ENCODE measurements around the gene APC2.
"Not testable (repeated sequence)": the region's sequence is repeated elsewhere in the genome, so short reads cannot be mapped to it uniquely, and the experiment has no call there.

The APC2 gene

DNA sequence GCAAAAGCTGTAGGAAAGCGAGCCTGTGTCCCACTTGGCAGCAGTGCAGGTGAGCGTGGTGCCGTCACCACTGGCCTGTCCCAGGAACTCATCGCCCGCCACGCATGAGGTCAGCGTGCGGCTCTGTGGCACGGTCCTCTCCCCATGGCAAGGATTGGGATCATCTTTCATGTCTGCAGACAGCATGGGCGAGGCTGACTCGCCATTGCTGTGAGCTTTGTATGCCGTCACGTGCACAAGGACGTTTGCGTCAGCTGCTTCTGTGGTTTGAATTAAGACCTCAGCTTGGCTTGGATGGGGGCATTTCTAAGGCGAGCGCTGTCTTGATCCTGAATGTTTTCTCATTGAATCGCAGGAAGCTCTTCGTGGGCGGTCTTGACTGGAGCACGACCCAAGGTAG lies 32.8 kb upstream of the APC2 start:
- DNase-seq = no peak

DNA sequence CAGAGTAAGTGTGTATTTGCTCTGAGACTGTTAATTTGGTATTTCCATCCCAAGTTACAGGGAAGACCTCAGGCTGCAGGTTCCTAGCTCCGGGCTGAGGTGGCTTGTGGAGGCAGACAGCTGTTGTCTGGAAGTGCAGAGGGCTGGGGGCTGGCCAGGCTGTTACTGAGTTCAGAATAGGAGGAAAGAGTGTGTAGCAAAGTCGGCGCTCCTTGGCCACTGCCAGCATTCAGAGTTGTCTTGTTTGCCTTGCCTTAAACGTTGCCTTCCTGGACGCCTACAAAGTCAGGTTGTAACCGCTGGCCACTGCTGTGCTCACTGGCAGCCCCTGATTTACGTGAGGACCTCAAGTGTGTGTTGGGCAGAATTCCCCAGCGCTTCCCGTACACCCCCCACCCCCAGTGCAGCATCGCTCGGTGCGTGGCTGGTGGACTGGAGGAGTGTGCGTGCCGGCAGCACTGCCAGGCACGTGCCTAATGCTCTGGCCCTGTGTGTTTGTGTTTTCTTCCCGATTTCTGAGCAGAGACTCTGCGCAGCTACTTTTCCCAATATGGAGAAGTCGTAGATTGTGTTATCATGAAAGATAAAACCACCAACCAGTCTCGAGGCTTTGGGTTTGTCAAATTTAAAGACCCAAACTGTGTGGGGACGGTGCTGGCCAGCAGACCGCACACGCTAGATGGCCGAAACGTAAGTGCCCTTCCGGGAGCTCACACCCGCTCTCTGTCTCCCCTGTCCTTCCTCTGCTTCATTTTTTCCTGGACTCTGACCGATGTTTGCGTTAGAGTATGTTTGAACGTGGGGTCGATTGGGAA lies 32.0 kb upstream of the APC2 start:
- no peak for DNase-seq

DNA sequence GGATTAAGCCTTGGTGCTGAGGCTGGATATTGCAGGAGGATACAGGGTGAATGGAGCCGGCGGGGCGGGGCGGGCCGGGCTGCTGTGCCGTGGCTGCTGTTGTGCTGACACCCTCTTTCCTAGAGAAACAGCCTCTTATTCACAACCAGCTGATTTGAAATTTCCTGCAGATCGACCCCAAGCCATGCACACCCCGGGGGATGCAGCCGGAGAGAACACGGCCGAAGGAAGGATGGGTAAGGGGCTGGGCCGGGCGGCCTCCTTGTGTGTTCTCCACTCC lies 31.5 kb upstream of the APC2 start:
- DNase-seq = no peak

DNA sequence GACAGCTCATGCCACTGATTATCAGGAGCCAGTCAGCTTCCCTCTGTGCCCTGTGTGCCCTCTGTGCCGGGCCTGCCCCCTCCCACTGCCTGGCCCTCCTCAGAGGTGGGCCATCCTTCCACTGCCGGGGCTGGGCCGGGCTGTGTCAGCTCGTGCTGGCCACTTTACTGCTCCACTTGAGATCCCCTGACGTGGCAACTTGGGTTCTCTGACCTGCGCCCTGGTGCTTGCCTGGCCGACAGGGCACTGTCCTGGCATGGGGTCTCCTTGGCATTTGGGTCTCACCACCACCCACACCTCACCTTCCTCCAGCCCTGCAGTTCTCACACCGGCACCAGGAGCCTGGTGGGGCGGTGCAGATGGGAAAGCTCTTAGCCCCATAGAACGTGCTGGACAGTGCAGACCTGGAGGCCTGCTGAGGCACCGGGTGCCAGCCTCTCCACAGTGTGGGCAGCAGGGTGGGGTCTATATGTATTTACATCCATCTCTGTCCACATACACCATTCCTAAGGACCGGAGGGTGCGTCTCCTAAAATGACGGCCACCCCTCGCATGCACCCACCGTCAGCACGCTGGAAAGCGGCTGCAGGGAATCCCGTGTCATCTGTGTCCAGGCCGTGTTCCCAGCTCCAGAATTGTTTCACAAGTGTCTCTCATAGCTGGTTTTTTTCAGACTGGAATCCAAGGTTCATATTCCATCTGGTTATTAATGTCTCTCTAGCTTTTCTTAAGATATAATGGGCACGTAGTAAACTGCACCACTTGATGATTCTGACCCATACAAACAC lies 30.8 kb upstream of the APC2 start:
- no peak for DNase-seq

DNA sequence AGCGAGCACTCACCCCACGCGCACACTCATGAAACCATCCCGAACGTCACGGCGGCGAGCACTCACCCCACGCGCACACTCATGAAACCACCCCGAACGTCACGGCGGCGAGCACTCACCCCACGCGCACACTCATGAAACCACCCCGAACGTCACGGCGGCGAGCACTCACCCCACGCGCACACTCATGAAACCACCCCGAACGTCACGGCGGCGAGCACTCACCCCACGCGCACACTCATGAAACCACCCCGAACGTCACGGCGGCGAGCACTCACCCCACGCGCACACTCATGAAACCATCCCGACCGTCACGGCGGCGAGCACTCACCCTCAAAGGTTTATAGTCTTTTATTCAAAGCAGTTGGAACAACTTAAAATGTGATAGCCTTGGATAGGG lies 29.8 kb upstream of the APC2 start:
- not testable (repeated sequence) for DNase-seq

DNA sequence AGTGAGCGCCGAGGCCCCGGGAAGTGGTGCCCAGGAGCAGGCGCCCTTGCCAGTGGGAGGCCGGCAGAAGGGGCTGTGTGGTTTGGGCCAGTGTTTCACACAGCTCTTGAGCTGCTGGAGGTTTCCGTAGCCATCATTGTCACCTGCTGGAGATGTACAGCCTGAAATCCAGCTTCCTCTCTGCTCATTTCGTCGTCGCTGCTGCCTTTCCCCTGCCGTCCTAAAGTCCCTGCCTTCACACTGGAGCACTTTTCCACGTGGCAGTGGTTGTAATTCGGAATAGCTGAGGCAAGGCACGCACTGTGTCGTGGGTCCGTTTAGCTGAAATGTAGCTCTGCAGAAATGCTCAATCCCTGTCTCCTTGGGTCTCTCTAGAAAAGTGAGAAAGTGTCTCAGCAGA lies 29.3 kb upstream of the APC2 start:
- no peak for DNase-seq

DNA sequence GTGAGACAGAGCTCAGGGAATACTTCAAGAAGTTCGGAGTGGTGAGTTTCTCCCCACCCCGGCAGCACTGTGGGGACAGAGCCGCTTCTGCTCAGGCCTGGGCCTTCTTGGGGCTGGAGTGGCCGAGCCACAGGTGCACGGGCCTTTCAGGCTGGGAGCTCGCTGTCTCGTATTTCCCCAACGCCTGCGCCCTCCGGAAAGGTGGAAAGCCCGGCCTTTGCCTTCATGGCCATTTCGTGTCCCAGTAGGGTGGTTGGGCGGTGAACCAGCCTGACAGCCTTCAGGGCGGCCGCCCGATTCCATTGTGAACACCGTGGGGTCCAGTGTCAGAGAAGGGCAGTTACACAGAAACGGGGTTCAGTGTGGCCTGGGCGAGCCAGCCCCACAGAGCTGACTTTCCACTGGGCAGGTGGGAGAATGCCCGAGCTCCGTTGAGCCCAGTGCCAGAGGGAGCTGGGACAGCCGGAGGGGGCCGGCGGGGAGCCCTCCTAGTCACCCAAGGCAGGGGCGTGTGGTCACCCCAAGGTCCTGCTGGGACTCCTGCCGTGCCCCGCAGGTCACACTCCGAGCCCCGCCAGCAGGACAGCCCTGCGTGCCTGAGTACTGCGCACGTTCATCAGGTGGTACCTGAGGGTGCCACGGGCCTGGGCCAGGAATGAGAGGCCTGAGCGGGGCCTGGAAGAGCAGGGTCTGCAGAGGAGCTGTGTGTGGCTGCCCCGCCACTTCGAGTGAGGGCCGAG lies 28.5 kb upstream of the APC2 start:
- no peak for DNase-seq

DNA sequence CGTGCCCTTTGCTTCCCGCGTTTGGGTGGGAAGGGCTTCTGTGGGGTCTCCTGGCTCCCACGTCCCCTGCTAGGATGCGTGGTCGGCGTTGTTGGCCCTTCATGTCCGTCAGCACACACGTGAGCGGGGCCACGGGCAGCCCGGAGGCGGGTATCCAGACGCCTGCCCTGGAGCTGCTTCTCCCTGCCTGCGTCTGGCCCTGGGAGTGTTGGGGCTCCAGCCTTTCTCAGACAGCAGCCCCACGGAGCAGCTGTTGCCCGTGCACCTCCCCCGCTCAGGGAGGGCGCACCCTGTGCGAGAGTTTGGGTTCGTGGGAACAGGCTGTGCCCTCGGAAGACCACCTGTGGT lies 28.0 kb upstream of the APC2 start:
- no peak for DNase-seq

DNA sequence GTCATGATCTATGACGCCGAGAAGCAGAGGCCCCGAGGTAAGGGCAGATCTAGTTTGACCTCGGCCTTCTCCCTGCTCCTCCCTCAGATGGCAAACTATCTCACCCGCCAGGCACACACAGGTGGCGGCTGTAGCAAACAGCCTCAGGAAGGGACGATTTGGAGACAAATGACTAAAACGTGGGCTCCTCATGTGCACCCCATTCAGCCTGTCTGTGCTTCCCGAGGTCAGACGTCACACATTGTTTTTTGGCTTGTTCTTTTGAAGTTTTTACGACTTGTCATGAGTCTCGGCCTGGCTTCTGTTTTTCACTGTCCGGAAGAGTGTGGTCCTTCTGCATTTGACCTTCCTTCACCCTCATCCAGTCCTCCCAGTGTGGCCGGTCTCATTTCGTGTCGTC lies 27.6 kb upstream of the APC2 start:
- DNase-seq = no peak

DNA sequence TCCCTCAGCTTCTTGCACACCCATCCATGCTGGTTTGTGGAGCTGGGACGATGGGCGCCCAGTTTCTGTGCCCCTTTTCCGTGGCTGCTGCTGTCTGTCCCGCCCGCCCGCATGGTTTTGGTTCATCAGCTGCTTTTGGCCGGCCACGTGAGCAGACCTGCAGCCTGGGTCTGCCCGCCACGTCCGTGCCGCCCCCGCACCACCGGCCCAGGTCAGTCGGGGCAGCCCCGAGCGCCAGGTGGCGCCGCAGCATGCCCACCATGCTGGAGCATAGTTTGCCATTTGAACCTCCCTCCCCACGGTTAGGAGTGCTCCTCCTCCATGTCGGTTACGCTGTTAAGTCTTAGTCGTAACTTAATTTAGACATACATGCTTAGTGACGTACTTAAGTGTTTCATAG lies 27.0 kb upstream of the APC2 start:
- DNase-seq = no peak

DNA sequence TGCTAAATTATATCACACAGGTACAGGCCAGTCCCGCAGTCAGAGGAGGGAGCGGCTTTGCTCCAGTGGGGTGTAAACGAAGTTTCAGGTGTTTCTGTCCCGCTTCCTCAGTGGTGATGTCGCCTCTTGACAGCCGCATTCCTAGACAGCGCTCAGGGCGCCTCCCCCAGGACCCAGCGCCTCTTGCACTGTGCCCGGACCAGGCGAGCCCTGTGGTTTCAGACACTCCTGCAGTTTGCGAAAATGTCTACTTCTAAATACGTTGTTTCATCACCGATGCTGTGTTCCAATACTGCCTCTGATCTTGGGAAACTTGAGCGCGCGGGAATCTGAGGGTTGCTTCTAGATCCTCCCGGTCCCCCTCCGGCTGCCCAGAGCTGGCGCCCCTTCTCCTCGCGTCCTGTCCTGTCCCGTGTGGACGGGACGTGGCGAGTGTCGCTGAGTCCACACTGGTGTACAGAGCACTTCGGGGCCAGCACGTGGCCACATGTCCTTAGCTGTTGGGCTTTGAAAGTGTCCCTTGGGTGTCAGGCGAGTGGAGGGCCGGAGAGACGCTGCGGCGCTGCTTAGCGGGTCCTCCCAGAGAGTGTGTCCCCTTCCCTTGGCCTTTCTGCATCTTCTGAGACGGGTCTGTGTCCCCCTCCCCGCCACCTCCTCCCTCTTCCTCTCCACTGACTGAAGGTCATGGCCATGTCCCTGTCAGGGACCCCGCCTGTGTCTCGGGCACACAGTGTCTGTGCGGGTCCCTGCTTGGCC lies 26.3 kb upstream of the APC2 start:
- DNase-seq = no peak

DNA sequence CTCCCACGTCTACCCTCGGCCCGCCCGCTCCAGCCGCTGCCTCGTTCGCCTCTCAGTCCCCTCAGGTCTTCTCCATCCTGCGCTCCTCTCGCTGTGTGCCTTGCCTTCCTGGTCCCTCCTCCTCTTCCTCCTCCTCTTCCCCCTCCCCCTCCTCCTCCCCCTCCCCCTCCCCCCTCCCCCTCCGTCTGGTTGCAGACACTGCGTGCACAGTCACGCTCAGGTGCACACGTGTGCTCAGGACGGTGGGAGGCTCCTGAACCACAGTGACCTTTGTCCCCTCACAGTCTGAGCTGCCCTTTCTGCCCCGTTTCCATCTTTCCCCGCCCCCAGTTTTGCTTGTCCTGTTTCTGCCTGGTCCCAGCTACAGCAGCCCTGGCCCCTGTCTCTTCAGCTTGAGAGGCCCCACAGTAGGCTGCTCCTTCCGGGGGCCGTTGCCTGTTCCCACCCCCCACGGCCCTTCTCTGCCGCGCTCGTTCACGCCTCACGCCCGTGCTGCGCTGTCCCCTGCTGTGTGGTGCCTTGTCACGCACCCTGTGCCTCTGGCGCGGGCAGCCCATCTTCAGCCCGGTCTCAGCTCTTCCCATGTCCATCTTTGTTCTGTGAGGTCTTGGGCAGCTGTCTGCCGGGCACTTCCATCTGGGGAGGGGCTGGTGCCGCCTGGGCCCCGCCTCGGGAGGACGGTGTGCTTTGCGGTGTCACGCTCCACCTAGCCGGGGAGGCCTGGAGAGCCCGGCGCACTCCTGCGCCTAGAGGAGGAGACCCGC lies 25.5 kb upstream of the APC2 start:
- no peak for DNase-seq

DNA sequence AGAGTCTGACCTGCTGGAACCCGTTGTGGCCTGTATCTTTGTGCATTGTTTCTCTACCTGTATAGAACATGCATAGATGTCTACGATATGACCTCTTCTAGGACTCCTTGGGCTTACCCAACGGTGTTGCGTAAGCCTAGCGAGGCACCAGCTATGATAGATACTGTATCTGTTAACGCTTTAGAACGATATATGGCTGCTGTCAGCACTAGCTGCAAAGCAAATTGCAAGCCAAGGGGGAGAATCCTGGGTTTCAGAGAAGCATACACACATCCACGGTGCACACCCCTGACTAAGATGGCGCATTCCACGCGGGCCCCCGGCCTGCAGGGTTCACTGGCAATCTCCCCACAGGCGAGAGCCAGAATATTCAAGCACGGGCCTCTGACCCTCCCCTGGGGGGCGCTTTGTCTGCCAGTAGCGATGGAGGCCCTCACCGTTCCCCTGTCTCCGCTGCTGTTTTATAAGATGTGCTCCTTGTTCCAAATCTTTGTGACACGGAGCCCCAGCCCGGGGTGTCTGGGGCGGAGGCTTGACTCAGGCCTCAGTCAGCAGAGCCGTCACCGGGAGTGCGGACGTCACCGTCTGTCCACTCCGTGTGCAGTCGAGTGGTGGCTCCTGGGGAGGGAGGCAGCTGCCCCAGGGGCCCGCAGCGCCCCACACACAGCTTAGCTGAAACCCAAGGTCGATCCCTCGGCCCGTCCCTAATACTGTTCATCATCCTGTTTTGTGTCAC lies 24.7 kb upstream of the APC2 start:
- DNase-seq = no peak

DNA sequence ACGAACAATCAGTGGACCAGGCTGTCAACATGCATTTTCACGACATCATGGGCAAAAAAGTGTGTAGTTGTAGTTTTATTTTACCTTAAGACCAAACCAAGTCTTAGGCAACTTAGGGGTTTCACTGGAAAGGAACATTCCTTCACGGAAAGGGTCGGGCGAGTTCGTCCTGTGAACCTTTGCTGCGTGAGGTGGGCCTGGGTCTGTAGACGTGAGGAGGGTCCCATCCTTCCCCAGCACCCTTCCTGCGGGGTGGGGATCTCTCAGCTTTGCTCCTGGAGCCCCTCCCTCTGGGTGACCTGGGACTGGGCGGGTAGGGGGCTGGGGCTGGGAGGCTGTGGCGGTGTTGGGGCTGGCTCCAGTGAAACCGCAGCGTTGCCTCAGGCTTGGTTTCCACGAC lies 24.0 kb upstream of the APC2 start:
- no peak for DNase-seq

DNA sequence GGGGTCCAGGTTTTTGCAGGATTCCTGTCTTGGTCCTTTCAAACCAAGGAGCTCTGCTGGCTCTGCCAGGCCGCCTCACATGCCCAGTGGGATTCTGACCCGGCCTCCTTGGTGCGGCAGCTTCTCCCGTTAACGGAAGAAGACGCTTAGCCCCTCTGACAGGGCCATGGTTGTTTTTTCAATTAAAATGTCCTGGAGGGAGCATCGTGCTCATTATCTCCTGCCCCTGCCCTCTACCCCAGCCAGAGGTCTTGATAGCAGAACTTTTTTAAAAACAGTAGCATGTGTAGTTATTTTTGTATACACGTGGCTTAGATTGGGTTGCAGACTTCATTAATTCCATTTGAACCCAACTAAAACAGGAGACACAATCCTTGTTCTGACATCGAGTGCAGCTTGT lies 23.2 kb upstream of the APC2 start:
- DNase-seq = no peak

DNA sequence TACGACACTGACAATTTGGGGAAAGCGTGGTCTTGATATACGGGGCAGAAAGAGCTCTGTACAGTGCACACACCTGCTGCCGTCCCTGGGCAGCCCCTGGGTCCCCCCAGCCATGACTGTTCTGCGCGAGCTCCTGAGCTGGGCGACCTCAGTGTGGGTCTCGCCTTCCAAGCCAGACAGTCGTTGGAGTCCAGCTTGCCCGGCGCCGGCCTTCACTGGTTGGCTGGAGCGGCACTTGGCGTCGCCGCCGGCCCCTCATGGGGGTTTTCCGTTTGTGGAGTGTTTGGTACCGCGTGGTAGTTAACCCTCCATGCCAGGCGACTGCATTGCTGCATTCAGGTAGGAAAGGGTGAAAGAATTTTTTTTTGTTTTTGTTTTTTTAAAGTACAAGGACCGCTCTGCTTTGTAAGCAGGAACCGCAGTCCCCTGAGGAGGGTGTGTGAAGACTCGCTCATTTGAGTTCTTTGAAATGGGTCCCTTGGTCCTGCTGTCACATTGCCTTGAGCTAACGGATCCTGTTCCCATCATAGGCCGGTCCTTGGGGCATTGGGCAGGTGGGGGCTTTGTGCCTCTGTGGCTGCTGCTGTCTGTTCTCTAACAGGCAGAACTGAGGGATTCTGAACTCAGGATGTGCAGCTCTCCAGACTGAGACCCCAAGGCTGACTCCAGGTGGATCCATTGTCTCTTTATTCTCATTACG lies 22.6 kb upstream of the APC2 start:
- no peak for DNase-seq

DNA sequence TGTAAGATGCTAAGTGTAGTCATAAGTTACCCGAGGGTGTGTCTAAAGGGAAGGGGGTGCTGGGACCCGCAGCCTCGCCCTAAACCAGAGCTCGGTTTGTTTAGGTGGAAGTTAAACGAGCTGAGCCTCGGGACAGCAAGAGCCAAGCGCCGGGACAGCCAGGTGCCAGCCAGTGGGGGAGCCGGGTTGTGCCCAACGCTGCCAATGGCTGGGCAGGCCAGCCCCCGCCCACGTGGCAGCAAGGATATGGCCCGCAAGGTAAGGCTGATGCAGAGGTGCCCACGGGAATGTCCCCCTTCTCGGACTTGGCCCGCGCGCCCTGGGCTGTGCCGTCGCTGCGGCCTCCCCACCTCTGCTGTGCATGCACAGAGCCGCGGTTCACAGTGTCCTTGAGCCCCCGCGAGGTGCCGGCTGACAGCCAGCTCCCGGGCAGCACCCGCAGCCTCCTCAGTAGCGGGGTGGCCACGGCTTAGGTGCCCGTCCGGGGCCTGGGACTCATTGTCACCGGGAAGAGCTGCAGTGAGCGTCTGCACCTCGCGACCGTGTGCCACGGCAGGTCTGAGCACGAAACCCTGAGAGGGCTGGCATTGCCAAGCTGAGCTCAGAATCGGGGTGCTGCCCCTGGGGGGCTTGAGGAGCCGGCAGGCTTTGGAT lies 21.1 kb upstream of the APC2 start:
- no peak for DNase-seq

DNA sequence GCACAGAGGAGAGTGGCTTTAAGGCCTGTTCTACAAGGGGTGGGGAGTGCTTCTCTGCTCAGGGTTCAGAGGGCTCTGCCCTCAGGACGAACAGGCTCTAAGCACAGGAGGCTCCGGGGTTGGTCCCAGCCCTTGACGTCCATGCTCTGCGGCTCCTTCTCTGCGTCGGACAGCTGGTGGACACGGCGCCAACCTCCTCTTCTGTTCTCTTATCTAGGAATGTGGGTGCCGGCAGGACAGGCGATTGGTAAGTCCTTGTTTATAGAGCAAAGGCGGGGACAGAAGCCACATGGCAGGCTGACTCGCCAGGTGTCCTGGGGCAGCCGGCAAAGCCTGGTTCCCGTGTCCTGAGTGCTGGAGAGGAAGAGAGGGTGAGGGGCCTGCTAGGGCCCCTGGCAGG lies 20.2 kb upstream of the APC2 start:
- DNase-seq = no peak

DNA sequence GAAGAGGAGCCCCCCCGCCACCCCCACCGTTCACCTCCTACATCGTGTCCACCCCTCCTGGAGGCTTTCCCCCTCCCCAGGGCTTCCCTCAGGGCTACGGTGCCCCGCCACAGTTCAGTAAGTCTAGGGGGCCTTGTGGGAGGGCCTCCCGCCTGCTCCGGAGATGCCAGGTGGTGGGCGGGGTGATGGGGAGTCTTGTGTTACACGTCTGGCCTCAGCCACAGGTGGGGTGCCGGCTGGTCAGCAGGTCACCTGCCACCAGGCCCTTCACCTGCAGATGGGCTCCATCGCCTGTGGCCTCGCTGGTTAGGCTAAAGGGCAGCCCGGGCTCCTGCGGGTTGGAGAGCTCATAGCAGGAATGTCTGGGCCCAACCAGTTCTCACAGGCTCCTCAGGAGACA lies 19.7 kb upstream of the APC2 start:
- no peak for DNase-seq

DNA sequence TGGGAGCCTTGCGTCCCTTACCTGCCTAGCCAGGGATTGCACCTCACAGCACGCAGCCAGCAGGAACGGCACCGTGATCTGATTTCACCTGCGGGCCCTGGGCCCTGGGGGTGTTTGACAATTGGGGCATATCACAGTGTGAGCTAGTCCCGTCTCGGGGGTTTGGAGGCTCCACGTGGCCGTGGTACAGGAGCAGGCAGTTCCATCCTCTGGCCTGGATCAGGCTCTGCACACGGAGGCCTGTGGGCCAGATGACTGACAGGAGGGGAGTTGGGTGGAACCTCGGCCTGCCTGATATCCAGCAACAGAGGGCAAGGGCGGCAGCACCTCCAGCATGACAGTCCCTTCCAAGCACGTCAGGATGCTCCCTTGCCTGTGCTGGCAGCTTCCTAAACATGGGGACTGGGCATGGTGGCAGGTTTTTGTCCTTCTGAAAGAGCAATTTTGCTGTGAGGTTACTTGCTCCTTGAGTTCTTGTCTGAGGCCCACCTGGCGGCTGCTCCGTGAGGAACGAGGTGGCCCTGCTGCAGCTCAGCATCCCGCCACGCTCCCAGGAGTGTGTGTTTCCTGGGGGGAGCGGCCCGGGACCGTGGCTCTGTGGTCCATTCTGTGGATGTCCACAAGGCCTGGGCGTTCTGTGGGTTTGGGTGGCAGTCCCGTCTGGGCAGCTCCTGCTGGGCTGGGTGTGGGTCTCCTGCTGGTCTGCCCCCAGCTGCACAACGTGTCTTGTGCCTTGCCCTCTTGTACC lies 18.0 kb upstream of the APC2 start:
- DNase-seq = no peak
